Measurements from ENCODE around the gene SH3GL3. TPM values are rescaled to one million over a fixed set of nuclear protein-coding genes. Genes with fewer than 3 reads are reported as not detected.

The SH3GL3 gene
- total RNA-seq, 2 experiments from 2014 or later, result not detected

- ChIA-PET POLR2A (no interaction called here), CTCF (interaction anchor here (0.7 to 2.6 kb wide), 4 partner anchors 11 to 188 kb away, joined by 3 to 12 read pairs (median 6); partner anchors contain the start of gene SH3GL3)
- intact Hi-C loops (cut with DNase I, micrococcal nuclease), result loop anchor here in 1 of 2 experiments (2.0 to 10.0 kb wide), 2 partner anchors 425 to 599 kb away; partner anchors contain the start of gene C15orf40
- Mint-ChIP-seq H3K4me1 (no peaks in the 10 kb centered on the region), H3K9me3 (ENCODE audit: low read depth) (no peaks in the 10 kb centered on the region), H3K36me3 (ENCODE audit: low read depth) (no peaks in the 10 kb centered on the region), H3K27ac (no peak overlapping the region), H3K4me3 (no peak overlapping the region), H3K27me3 (peaks cover 15% of the 10 kb centered on the region)
- ATAC-seq (no peak), DNase-seq (no peak)
Measured at GRCh38 chr15:83435782-83436181, 11.4 kb upstream of the SH3GL3 start.

- ATAC-seq (no peak), DNase-seq (no peak)
- intact Hi-C loops (cut with DNase I, micrococcal nuclease), result loop anchor here in 1 of 2 experiments (2.0 to 10.0 kb wide), 2 partner anchors 426 to 598 kb away; partner anchors contain the start of gene C15orf40
- H3K36me3 Mint-ChIP-seq (ENCODE audit: low read depth), result no peaks in the 10 kb centered on the region
- H3K4me1 Mint-ChIP-seq, result no peaks in the 10 kb centered on the region
- no peak overlapping the region for H3K4me3 Mint-ChIP-seq
- H3K27ac Mint-ChIP-seq, result no peak overlapping the region
- ChIA-PET CTCF (interaction anchor here (0.7 to 2.6 kb wide), 4 partner anchors 10 to 189 kb away, joined by 3 to 12 read pairs (median 6); partner anchors contain the start of gene SH3GL3), POLR2A (no interaction called here)
- no peaks in the 10 kb centered on the region for H3K9me3 Mint-ChIP-seq (ENCODE audit: low read depth)
- peaks cover 15% of the 10 kb centered on the region for H3K27me3 Mint-ChIP-seq
Measured at GRCh38 chr15:83436513-83437158, 10.5 kb upstream of the SH3GL3 start.

GRCh38 chr15:83443076-83443847, 3.9 kb upstream of the SH3GL3 start:
- no peaks in the 10 kb centered on the region for H3K36me3 Mint-ChIP-seq (ENCODE audit: low read depth)
- intact Hi-C loops (cut with DNase I, micrococcal nuclease), result no loop called here
- ATAC-seq (no peak), DNase-seq (no peak)
- H3K4me1 Mint-ChIP-seq, result peaks cover 9% of the 10 kb centered on the region
- CTCF ChIA-PET, result interaction anchor here (0.7 to 1.6 kb wide), 3 partner anchors 11 to 122 kb away, joined by 3 read pairs; no protein-coding TSS in a partner anchor
- H3K9me3 Mint-ChIP-seq (ENCODE audit: low read depth), result no peaks in the 10 kb centered on the region
- H3K4me3 Mint-ChIP-seq, result no peak overlapping the region
- H3K27ac Mint-ChIP-seq, result no peak overlapping the region
- POLR2A ChIA-PET, result no interaction called here
- H3K27me3 Mint-ChIP-seq, result peaks cover 29% of the 10 kb centered on the region

- Mint-ChIP-seq H3K27me3 (peaks cover 35% of the 10 kb centered on the region), H3K27ac (no peak overlapping the region), H3K36me3 (ENCODE audit: low read depth) (no peaks in the 10 kb centered on the region), H3K4me1 (peaks cover 9% of the 10 kb centered on the region), H3K9me3 (ENCODE audit: low read depth) (no peaks in the 10 kb centered on the region), H3K4me3 (no peak overlapping the region)
- ATAC-seq (no peak), DNase-seq (no peak)
- ChIA-PET POLR2A (no interaction called here), CTCF (interaction anchor here (0.6 kb wide), 1 partner anchor 1519 kb away, joined by 3 read pairs; no protein-coding TSS in a partner anchor)
- intact Hi-C loops (cut with DNase I, micrococcal nuclease), result no loop called here
Measured at GRCh38 chr15:83444936-83445335, 2.2 kb upstream of the SH3GL3 start.

- H3K4me3 Mint-ChIP-seq, result no peak overlapping the region
- CTCF ChIA-PET, result interaction anchor here (0.6 kb wide), 1 partner anchor 1518 kb away, joined by 3 read pairs; no protein-coding TSS in a partner anchor
- no peak for ATAC-seq
Measured at GRCh38 chr15:83445643-83446042, 1.5 kb upstream of the SH3GL3 start.

GRCh38 chr15:83446417-83446816, 724 bp upstream of the SH3GL3 start:
- Mint-ChIP-seq H3K4me1 (peaks cover 9% of the 10 kb centered on the region), H3K27ac (no peak overlapping the region), H3K36me3 (ENCODE audit: low read depth) (no peaks in the 10 kb centered on the region), H3K27me3 (peaks cover 37% of the 10 kb centered on the region), H3K4me3 (no peak overlapping the region), H3K9me3 (ENCODE audit: low read depth) (no peaks in the 10 kb centered on the region)
- intact Hi-C loops (cut with DNase I, micrococcal nuclease), result no loop called here
- no peak for DNase-seq
- ChIA-PET CTCF (interaction anchor here (0.8 to 1.6 kb wide), 5 partner anchors 8 to 235 kb away, joined by 3 to 9 read pairs (median 3); no protein-coding TSS in a partner anchor), POLR2A (no interaction called here)
- ATAC-seq, result no peak

More at GRCh38 chr15:83445643-83446042, 1.5 kb upstream of the SH3GL3 start:
- intact Hi-C loops (cut with DNase I, micrococcal nuclease), result no loop called here
- POLR2A ChIA-PET, result no interaction called here
- Mint-ChIP-seq H3K27ac (no peak overlapping the region), H3K36me3 (ENCODE audit: low read depth) (no peaks in the 10 kb centered on the region), H3K9me3 (ENCODE audit: low read depth) (no peaks in the 10 kb centered on the region), H3K27me3 (peaks cover 37% of the 10 kb centered on the region), H3K4me1 (peaks cover 9% of the 10 kb centered on the region)
- DNase-seq, result no peak

GRCh38 chr15:83449250-83449671, 2.1 kb downstream of the SH3GL3 start:
- peaks cover 37% of the 10 kb centered on the region for H3K27me3 Mint-ChIP-seq
- H3K9me3 Mint-ChIP-seq (ENCODE audit: low read depth), result no peaks in the 10 kb centered on the region
- ChIA-PET CTCF (interaction anchor here (1.1 kb wide), 1 partner anchor 116 kb away, joined by 3 read pairs; no protein-coding TSS in a partner anchor), POLR2A (no interaction called here)
- intact Hi-C loops (cut with DNase I, micrococcal nuclease), result no loop called here
- peaks cover 9% of the 10 kb centered on the region for H3K4me1 Mint-ChIP-seq
- no peak overlapping the region for H3K27ac Mint-ChIP-seq
- H3K4me3 Mint-ChIP-seq, result no peak overlapping the region
- no peak for ATAC-seq
- H3K36me3 Mint-ChIP-seq (ENCODE audit: low read depth), result no peaks in the 10 kb centered on the region
- DNase-seq, result no peak

GRCh38 chr15:83449937-83450506, 2.9 kb downstream of the SH3GL3 start:
- no peak for DNase-seq
- POLR2A ChIA-PET, result no interaction called here
- H3K9me3 Mint-ChIP-seq (ENCODE audit: low read depth), result no peaks in the 10 kb centered on the region
- peaks cover 36% of the 10 kb centered on the region for H3K27me3 Mint-ChIP-seq
- no peak overlapping the region for H3K27ac Mint-ChIP-seq
- H3K4me3 Mint-ChIP-seq, result no peak overlapping the region
- no peak for ATAC-seq
- CTCF ChIA-PET, result no interaction called here
- no peaks in the 10 kb centered on the region for H3K36me3 Mint-ChIP-seq (ENCODE audit: low read depth)
- peaks cover 9% of the 10 kb centered on the region for H3K4me1 Mint-ChIP-seq
- intact Hi-C loops (cut with DNase I, micrococcal nuclease), result no loop called here

GRCh38 chr15:83457149-83457548, 10.0 kb downstream of the SH3GL3 start:
- Mint-ChIP-seq H3K4me3 (no peak overlapping the region), H3K4me1 (no peaks in the 10 kb centered on the region), H3K27me3 (peaks cover 4% of the 10 kb centered on the region), H3K9me3 (ENCODE audit: low read depth) (no peaks in the 10 kb centered on the region), H3K27ac (no peak overlapping the region), H3K36me3 (ENCODE audit: low read depth) (no peaks in the 10 kb centered on the region)
- intact Hi-C loops (cut with DNase I, micrococcal nuclease), result no loop called here
- DNase-seq (no peak), ATAC-seq (no peak)
- POLR2A ChIA-PET, result no interaction called here
- CTCF ChIA-PET, result no interaction called here

- H3K4me1 Mint-ChIP-seq, result no peaks in the 10 kb centered on the region
- ChIA-PET POLR2A (no interaction called here), CTCF (no interaction called here)
- no peaks in the 10 kb centered on the region for H3K36me3 Mint-ChIP-seq (ENCODE audit: low read depth)
- peaks cover 4% of the 10 kb centered on the region for H3K27me3 Mint-ChIP-seq
- no peak overlapping the region for H3K27ac Mint-ChIP-seq
- intact Hi-C loops (cut with DNase I, micrococcal nuclease), result no loop called here
- H3K9me3 Mint-ChIP-seq (ENCODE audit: low read depth), result no peaks in the 10 kb centered on the region
- ATAC-seq (no peak), DNase-seq (no peak)
- no peak overlapping the region for H3K4me3 Mint-ChIP-seq
Measured at GRCh38 chr15:83458381-83458780, 11.2 kb downstream of the SH3GL3 start.

- CTCF ChIA-PET, result no interaction called here
- intact Hi-C loops (cut with DNase I, micrococcal nuclease), result no loop called here
- H3K36me3 Mint-ChIP-seq (ENCODE audit: low read depth), result no peaks in the 10 kb centered on the region
Measured at GRCh38 chr15:83462026-83462425, 14.9 kb downstream of the SH3GL3 start.

More at GRCh38 chr15:83462026-83462425, 14.9 kb downstream of the SH3GL3 start:
- no peak for ATAC-seq
- Mint-ChIP-seq H3K27ac (no peak overlapping the region), H3K4me3 (no peak overlapping the region), H3K27me3 (peaks cover 9% of the 10 kb centered on the region), H3K4me1 (no peaks in the 10 kb centered on the region), H3K9me3 (ENCODE audit: low read depth) (no peaks in the 10 kb centered on the region)
- no peak for DNase-seq
- POLR2A ChIA-PET, result no interaction called here

Measured in activated CD4-positive, alpha-beta T cell treated with anti-CD3 and anti-CD28 coated beads for 36 hours (primary cell).